Loucy (cell line): ENCODE results near the gene HMX1.

Experiments
- H2AFZ ChIP-seq: fragments of 200-600 bp; sonication (generic); 2 replicates; pipeline ENCODE4 v1.6.0; 2016; ENCODE audit warnings: antibody characterized with exemption, mild to moderate bottlenecking, low read length, moderate library complexity
- H3F3A ChIP-seq: fragments of 200-600 bp; 2 replicates; pipeline ENCODE4 v1.6.0; 2016; ENCODE audit warnings: antibody characterized with exemption, low read depth, mild to moderate bottlenecking
- H3K27me3 ChIP-seq: fragments of 200-600 bp; sonication (generic); 2 replicates; pipeline ENCODE4 v1.6.1; 2014; ENCODE audit warnings: low read length, mild to moderate bottlenecking; ENCODE audit not compliant: insufficient read depth, poor library complexity, severe bottlenecking
- H3K36me3 ChIP-seq: fragments of 200-600 bp; sonication (generic); 2 replicates; pipeline ENCODE4 v1.6.1; 2016; ENCODE audit warnings: low read length; ENCODE audit not compliant: insufficient read depth
- H3K4me1 ChIP-seq: fragments of 200-600 bp; sonication (generic); 2 replicates; pipeline ENCODE4 v1.5.1; 2014; ENCODE audit warnings: low read length, mild to moderate bottlenecking; ENCODE audit not compliant: insufficient read depth, poor library complexity, severe bottlenecking
- H3K4me2 ChIP-seq: fragments of 200-600 bp; sonication (generic); 2 replicates; pipeline ENCODE4 v1.6.0; 2014; ENCODE audit warnings: antibody characterized with exemption, low read length, low read depth, mild to moderate bottlenecking; ENCODE audit not compliant: poor library complexity, severe bottlenecking
- H3K4me3 ChIP-seq: fragments of 200-600 bp; sonication (generic); 2 replicates; pipeline ENCODE4 v1.5.1; 2014; ENCODE audit warnings: low read length, mild to moderate bottlenecking, mixed read lengths; ENCODE audit not compliant: poor library complexity, severe bottlenecking
- H3K79me2 ChIP-seq: fragments of 200-600 bp; sonication (generic); 2 replicates; pipeline ENCODE4 v1.6.1; 2014; ENCODE audit warnings: low read length; ENCODE audit not compliant: insufficient read depth
- H3K9ac ChIP-seq: fragments of 200-600 bp; sonication (generic); 2 replicates; pipeline ENCODE4 v1.6.0; 2014; ENCODE audit warnings: mild to moderate bottlenecking, low read depth, low read length, moderate library complexity; ENCODE audit not compliant: poor library complexity, severe bottlenecking
- H3K9me2 ChIP-seq: fragments of 200-600 bp; sonication (generic); replicated peaks from 2 replicates; pipeline ENCODE4 v1.6.1; 2016; ENCODE audit warnings: low read depth, low read length, mixed read lengths
- H3K9me3 ChIP-seq: fragments of 200-600 bp; sonication (generic); 2 replicates; pipeline ENCODE4 v1.6.1; 2014; ENCODE audit warnings: mild to moderate bottlenecking, antibody characterized with exemption, low read length, low read depth; ENCODE audit not compliant: insufficient read depth
- H4K20me1 ChIP-seq: fragments of 200-600 bp; sonication (generic); 2 replicates; pipeline ENCODE4 v1.6.0; 2014; ENCODE audit warnings: antibody characterized with exemption, low read length, mild to moderate bottlenecking; ENCODE audit not compliant: insufficient read depth, poor library complexity, severe bottlenecking
- EZH2phosphoT487 ChIP-seq: fragments of 200-600 bp; IDR thresholded peaks from 2 replicates; pipeline ENCODE4 v1.6.1; 2018; ENCODE audit warnings: antibody characterized with exemption, mild to moderate bottlenecking, moderate library complexity, borderline replicate concordance
- TF ChIP-seq, protein P1 (sequence below): fragments of 200-600 bp; sonication (generic); conservative IDR thresholded peaks from 2 replicates; pipeline ENCODE4 v1.5.1; 2014; ENCODE audit warnings: mild to moderate bottlenecking, antibody characterized with exemption, low read length

The HMX1 gene

DNA sequence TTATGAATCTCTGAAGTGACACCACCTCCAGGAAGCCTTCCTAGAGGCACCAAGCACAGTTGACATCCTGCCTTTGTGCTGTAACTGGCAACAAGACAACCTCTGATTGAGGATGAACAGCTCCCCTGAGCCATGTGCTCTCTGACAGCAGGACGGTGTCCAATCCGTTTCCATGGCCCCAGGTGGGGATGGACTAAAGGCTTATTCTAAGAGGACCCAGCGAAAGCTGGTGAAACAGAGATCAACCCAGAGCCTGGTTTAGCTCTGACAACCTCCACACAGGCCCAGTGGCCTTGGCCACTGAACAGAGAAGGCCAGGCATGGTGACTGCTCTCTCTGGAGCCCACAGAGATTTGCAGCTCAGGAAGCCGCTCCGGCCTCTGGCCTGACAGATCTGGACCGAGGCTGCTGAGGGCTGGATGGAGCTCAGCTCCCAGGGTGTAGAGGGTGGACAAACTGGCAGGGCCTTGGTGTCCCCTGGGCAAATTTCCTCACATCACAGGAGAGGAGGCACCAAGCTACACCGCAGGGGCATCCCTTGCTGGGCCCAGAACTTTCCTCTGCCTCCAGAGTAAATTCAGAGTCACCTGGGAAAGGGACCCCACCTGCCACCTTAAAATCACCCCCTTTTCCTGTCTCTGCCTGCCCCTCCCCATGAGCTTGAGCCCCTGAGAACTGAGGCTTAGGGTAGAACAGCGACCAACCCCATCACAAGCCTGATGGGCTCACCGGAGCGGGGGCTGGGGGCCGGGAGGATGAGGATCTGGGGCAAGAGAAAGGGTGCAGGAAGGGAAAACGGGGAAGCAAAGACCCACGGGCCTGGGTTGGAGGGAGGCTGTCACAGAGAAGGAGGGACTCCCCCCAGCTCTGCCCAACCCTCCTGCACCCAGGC is 40.2 kb downstream of the HMX1 start:
- no peaks in the 10 kb centered on the region for H3K4me1 ChIP-seq
- no peaks in the 10 kb centered on the region for H3F3A ChIP-seq
- no peak overlapping the region for H3K9ac ChIP-seq
- no peak overlapping the region for H2AFZ ChIP-seq
- no peaks in the 10 kb centered on the region for H3K36me3 ChIP-seq
- no peak overlapping the region for H3K4me2 ChIP-seq
- TF ChIP-seq, protein P1, sequence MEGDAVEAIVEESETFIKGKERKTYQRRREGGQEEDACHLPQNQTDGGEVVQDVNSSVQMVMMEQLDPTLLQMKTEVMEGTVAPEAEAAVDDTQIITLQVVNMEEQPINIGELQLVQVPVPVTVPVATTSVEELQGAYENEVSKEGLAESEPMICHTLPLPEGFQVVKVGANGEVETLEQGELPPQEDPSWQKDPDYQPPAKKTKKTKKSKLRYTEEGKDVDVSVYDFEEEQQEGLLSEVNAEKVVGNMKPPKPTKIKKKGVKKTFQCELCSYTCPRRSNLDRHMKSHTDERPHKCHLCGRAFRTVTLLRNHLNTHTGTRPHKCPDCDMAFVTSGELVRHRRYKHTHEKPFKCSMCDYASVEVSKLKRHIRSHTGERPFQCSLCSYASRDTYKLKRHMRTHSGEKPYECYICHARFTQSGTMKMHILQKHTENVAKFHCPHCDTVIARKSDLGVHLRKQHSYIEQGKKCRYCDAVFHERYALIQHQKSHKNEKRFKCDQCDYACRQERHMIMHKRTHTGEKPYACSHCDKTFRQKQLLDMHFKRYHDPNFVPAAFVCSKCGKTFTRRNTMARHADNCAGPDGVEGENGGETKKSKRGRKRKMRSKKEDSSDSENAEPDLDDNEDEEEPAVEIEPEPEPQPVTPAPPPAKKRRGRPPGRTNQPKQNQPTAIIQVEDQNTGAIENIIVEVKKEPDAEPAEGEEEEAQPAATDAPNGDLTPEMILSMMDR: no peak
- no peak for TF ChIP-seq EZH2phosphoT487
- H3K4me3 ChIP-seq: no peak overlapping the region
- H4K20me1 ChIP-seq: no peaks in the 10 kb centered on the region
- no peaks in the 10 kb centered on the region for H3K9me2 ChIP-seq
- no peaks in the 10 kb centered on the region for H3K79me2 ChIP-seq
- no peaks in the 10 kb centered on the region for H3K27me3 ChIP-seq
- H3K9me3 ChIP-seq: no peaks in the 10 kb centered on the region; the same call in 1 of the 2 replicates

DNA sequence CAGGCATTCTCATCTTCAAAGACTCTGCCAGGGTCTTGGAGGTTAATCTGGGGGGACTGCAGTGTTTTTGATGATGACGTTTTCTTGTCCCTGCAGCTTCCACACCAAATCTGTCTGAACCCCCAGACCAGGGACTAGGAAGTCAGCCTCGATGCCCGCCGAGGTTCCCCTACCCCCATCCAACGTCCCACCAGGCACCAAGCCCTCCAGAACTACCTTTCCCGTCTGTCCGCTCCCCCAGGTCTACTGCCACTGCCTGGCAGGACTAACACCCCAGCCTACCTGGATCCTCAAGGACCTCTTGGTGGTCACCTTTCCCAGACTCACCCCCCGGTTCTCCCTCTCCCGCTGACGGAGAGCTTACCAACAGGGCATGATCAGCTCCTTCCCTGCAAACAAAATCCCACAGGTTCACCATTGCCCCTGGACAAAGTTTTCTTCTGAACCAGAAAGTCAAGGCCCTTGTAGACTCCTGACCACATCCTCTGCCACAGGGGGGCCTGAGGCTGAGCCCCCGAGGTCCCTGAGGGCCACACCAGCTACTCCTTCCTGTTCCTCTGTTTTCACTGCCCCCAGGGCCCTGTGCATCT is 40.9 kb downstream of the HMX1 start:
- TF ChIP-seq EZH2phosphoT487: no peak
- TF ChIP-seq, protein P1: no peak
- Histone ChIP-seq H2AFZ (no peak overlapping the region), H4K20me1 (no peaks in the 10 kb centered on the region), H3K27me3 (no peaks in the 10 kb centered on the region), H3K9me3 (no peaks in the 10 kb centered on the region; the same call in 1 of the 2 replicates), H3K4me3 (no peak overlapping the region), H3K4me1 (no peaks in the 10 kb centered on the region), H3K79me2 (no peaks in the 10 kb centered on the region), H3K9ac (no peak overlapping the region), H3K9me2 (no peaks in the 10 kb centered on the region), H3K4me2 (no peak overlapping the region), H3K36me3 (no peaks in the 10 kb centered on the region), H3F3A (no peaks in the 10 kb centered on the region)

- H3K36me3 ChIP-seq: no peaks in the 10 kb centered on the region
- no peaks in the 10 kb centered on the region for H3K9me2 ChIP-seq
- H2AFZ ChIP-seq: no peak overlapping the region
- TF ChIP-seq EZH2phosphoT487: no peak
- no peak overlapping the region for H3K9ac ChIP-seq
- no peak overlapping the region for H3K4me2 ChIP-seq
- no peaks in the 10 kb centered on the region for H4K20me1 ChIP-seq
- H3F3A ChIP-seq: no peaks in the 10 kb centered on the region
- no peak overlapping the region for H3K4me3 ChIP-seq
- no peaks in the 10 kb centered on the region; the same call in 1 of the 2 replicates for H3K9me3 ChIP-seq
- no peaks in the 10 kb centered on the region for H3K27me3 ChIP-seq
- no peaks in the 10 kb centered on the region for H3K79me2 ChIP-seq
- no peaks in the 10 kb centered on the region for H3K4me1 ChIP-seq
Observed at GRCh38 chr4:8830056-8830455, 41.6 kb downstream of the HMX1 start.
